IMR-90 (cell line): ENCODE results near the gene AUNIP. TPM values are rescaled to one million over a fixed set of nuclear protein-coding genes. Genes with fewer than 3 reads are reported as not detected.

Experiments
- ATAC-seq: fragments of 200-7000 bp; cut with Tn5 transposase; 2 replicates; pipeline ENCODE4 v1.9.1; 2020; ENCODE audit warnings: low read depth, mild to moderate bottlenecking, moderate library complexity
- BruUV-seq: library from RNA; stranded (reverse); fragments of 400-500 nt; replicated peaks from 2 replicates; lab custom pipeline; 2021; lab: Mats Ljungman, UMichigan
- CTCF ChIA-PET: fragments of 300-600 bp; formaldehyde crosslinking; extraction: SDS; loops from one replicate; lab custom pipeline; 2021; ENCODE audit warnings: antibody characterized with exemption; lab: Yijun Ruan, JAX
- POLR2A ChIA-PET: fragments of 300-600 bp; sonication (Branson Sonifier 250); formaldehyde crosslinking; loops from one replicate; lab custom pipeline; 2022; ENCODE audit warnings: antibody characterized with exemption; ENCODE audit not compliant: unreplicated experiment; lab: Charles Lee
- DNase-seq: peaks from one replicate; pipeline ENCODE4 v3.0.0; 2013
- H2AFZ ChIP-seq: replicated peaks from 2 replicates; pipeline ENCODE3; 2013; ENCODE audit warnings: low read length, mild to moderate bottlenecking; ENCODE audit not compliant: poor library complexity
- H2AK5ac ChIP-seq: 2 replicates; pipeline ENCODE4 v1.6.1; 2013; ENCODE audit warnings: low read depth, low read length, inconsistent platforms
- H2AK9ac ChIP-seq: replicated peaks from 2 replicates; pipeline ENCODE3; 2013; ENCODE audit warnings: mild to moderate bottlenecking, low read depth, low read length, moderate library complexity; ENCODE audit not compliant: poor library complexity
- H2BK120ac ChIP-seq: 2 replicates; pipeline ENCODE4 v1.6.1; 2013; ENCODE audit warnings: low read depth, low read length, inconsistent platforms
- H2BK15ac ChIP-seq: 3 replicates; pipeline ENCODE4 v1.6.1; 2013; ENCODE audit warnings: low read depth, low read length, inconsistent platforms
- H2BK20ac ChIP-seq: 2 replicates; pipeline ENCODE4 v1.6.1; 2013; ENCODE audit warnings: low read depth, mild to moderate bottlenecking, inconsistent platforms, low read length, moderate library complexity
- H2BK5ac ChIP-seq: 2 replicates; pipeline ENCODE4 v1.6.1; 2013; ENCODE audit warnings: mild to moderate bottlenecking, low read depth, low read length, inconsistent platforms; ENCODE audit not compliant: poor library complexity, severe bottlenecking
- H3K14ac ChIP-seq: replicated peaks from 2 replicates; pipeline ENCODE4 v1.6.1; 2013; ENCODE audit warnings: low read depth, low read length, inconsistent platforms
- H3K18ac ChIP-seq: 2 replicates; pipeline ENCODE4 v1.6.1; 2013; ENCODE audit warnings: low read depth, low read length, control low read depth
- H3K23ac ChIP-seq: 2 replicates; pipeline ENCODE4 v1.6.1; 2013; ENCODE audit warnings: low read depth, low read length, inconsistent platforms
- H3K27ac ChIP-seq: 2 replicates; pipeline ENCODE4 v1.5.1; 2013; ENCODE audit warnings: mild to moderate bottlenecking, control low read depth, low read length; ENCODE audit not compliant: insufficient read depth
- H3K27me3 ChIP-seq: 2 replicates; pipeline ENCODE4 v1.6.1; 2013; ENCODE audit warnings: low read length; ENCODE audit not compliant: control insufficient read depth, insufficient read depth
- H3K36me3 ChIP-seq: 2 replicates; pipeline ENCODE4 v1.6.1; 2013; ENCODE audit warnings: low read length, mixed read lengths; ENCODE audit not compliant: control insufficient read depth, insufficient read depth
- H3K4ac ChIP-seq: 2 replicates; pipeline ENCODE4 v1.6.1; 2013; ENCODE audit warnings: low read depth, low read length, inconsistent platforms
- H3K4me1 ChIP-seq: 2 replicates; pipeline ENCODE4 v1.6.1; 2013; ENCODE audit warnings: low read length, mixed read lengths; ENCODE audit not compliant: control insufficient read depth, insufficient read depth
- H3K4me2 ChIP-seq: 2 replicates; pipeline ENCODE4 v1.6.1; 2013; ENCODE audit warnings: low read depth, mild to moderate bottlenecking, control low read depth, low read length, moderate library complexity
- H3K4me3 ChIP-seq: 2 replicates; pipeline ENCODE4 v1.5.1; 2013; ENCODE audit warnings: low read depth, mild to moderate bottlenecking, control low read depth, low read length, moderate library complexity; ENCODE audit not compliant: insufficient read depth
- H3K56ac ChIP-seq: 2 replicates; pipeline ENCODE4 v1.6.1; 2013; ENCODE audit warnings: low read length, inconsistent platforms; ENCODE audit not compliant: insufficient read depth; ENCODE audit errors: extremely low read depth
- H3K79me1 ChIP-seq, 2 experiments: 2 replicates each; pipeline ENCODE4 v1.6.1; 2013; ENCODE audit warnings: low read length in 2 of 2, inconsistent platforms in 1 of 2, low read depth in 1 of 2
- H3K9ac ChIP-seq: 2 replicates; pipeline ENCODE4 v1.6.1; 2013; ENCODE audit warnings: low read depth, low read length, control low read depth
- H3K9me1 ChIP-seq: 2 replicates; pipeline ENCODE4 v1.6.1; 2013; ENCODE audit warnings: low read length, inconsistent platforms; ENCODE audit not compliant: insufficient read depth
- H3K9me3 ChIP-seq: 2 replicates; pipeline ENCODE4 v1.6.1; 2013; ENCODE audit warnings: low read length; ENCODE audit not compliant: control insufficient read depth, insufficient read depth
- H4K20me1 ChIP-seq: 2 replicates; pipeline ENCODE4 v1.6.1; 2013; ENCODE audit warnings: low read length, inconsistent platforms; ENCODE audit not compliant: insufficient read depth
- H4K5ac ChIP-seq: 2 replicates; pipeline ENCODE4 v1.6.1; 2013; ENCODE audit warnings: mild to moderate bottlenecking, low read depth, low read length, control low read depth
- H4K8ac ChIP-seq, 2 experiments: 2 replicates each; pipeline ENCODE4 v1.6.1; 2013; ENCODE audit warnings: low read depth in 2 of 2, low read length in 2 of 2, control low read depth in 1 of 2, inconsistent platforms in 1 of 2
- H4K91ac ChIP-seq: 2 replicates; pipeline ENCODE4 v1.6.1; 2013; ENCODE audit warnings: low read depth, low read length, inconsistent platforms; ENCODE audit not compliant: insufficient read depth
- BHLHE40 ChIP-seq: fragments of 150-350 bp; IDR thresholded peaks from 2 replicates; pipeline ENCODE4 v1.6.1; 2016; ENCODE audit warnings: mild to moderate bottlenecking, low read depth, low read length
- CEBPB ChIP-seq: IDR thresholded peaks from 2 replicates; pipeline ENCODE4 v1.6.1; 2012; ENCODE audit warnings: low read depth, low read length, improper control_type of control experiment
- CHD1 ChIP-seq: IDR thresholded peaks from 2 replicates; pipeline ENCODE4 v1.6.1; 2012; ENCODE audit warnings: low read depth, low read length, improper control_type of control experiment
- FOS ChIP-seq: fragments of 150-350 bp; IDR thresholded peaks from 2 replicates; pipeline ENCODE4 v1.6.1; 2016; ENCODE audit warnings: low read depth, low read length
- MAFK ChIP-seq: IDR thresholded peaks from 2 replicates; pipeline ENCODE4 v1.6.1; 2012; ENCODE audit warnings: low read depth, low read length, improper control_type of control experiment
- MAZ ChIP-seq: IDR thresholded peaks from 2 replicates; pipeline ENCODE4 v1.6.1; 2012; ENCODE audit warnings: low read depth, mild to moderate bottlenecking, low read length, improper control_type of control experiment, moderate library complexity, borderline replicate concordance
- MXI1 ChIP-seq: IDR thresholded peaks from 2 replicates; pipeline ENCODE4 v1.6.1; 2012; ENCODE audit warnings: low read depth, mild to moderate bottlenecking, low read length, moderate library complexity, borderline replicate concordance
- NFE2L2 ChIP-seq: fragments of 150-350 bp; IDR thresholded peaks from 2 replicates; pipeline ENCODE4 v1.6.1; 2016; ENCODE audit warnings: low read depth, mild to moderate bottlenecking, low read length
- POLR2A ChIP-seq: IDR thresholded peaks from 2 replicates; pipeline ENCODE4 v1.6.1; 2012; ENCODE audit warnings: mild to moderate bottlenecking, low read depth, low read length
- RAD21 ChIP-seq: IDR thresholded peaks from 2 replicates; pipeline ENCODE4 v1.6.1; 2012; ENCODE audit warnings: low read length, improper control_type of control experiment
- RCOR1 ChIP-seq: IDR thresholded peaks from 2 replicates; pipeline ENCODE4 v1.6.1; 2012; ENCODE audit warnings: mild to moderate bottlenecking, low read length, improper control_type of control experiment; ENCODE audit not compliant: insufficient replicate concordance
- RFX5 ChIP-seq: IDR thresholded peaks from 2 replicates; pipeline ENCODE4 v1.8.0; 2012; ENCODE audit warnings: low read depth, mild to moderate bottlenecking, low read length, moderate library complexity
- SMC3 ChIP-seq: fragments of 150-350 bp; IDR thresholded peaks from 2 replicates; pipeline ENCODE4 v1.6.1; 2016; ENCODE audit warnings: low read depth, mild to moderate bottlenecking, antibody characterized with exemption, low read length, moderate library complexity
- WGBS, 2 experiments: methylation state at CpG; one replicate each; pipeline versions ENCODE4 v1.1.5 to v1.1.7; 2013; ENCODE audit warnings: missing lambda C conversion rate in 2 of 2; ENCODE audit not compliant: insufficient read length in 1 of 2; ENCODE audit errors: extremely low coverage in 2 of 2; 5-methylcytosine and 5-hydroxymethylcytosine counted together
- dilution Hi-C: fragments of 300-500 bp; cut with HindIII; formaldehyde crosslinking; loops from one replicate; pipeline ENCODE4 v1.14.3; 2018; ENCODE audit warnings: low sequenced_read_pairs; ENCODE audit not compliant: unreplicated experiment
- in situ Hi-C: fragments of 300-500 bp; cut with MboI; formaldehyde crosslinking; loops from 3 replicates; pipeline ENCODE4 v1.14.3; 2019; ENCODE audit warnings: low sequenced_read_pairs, inconsistent platforms, mixed read lengths
- intact Hi-C: fragments of 100-400 bp; cut with micrococcal nuclease; formaldehyde crosslinking; loops from 2 replicates; pipeline ENCODE4 v1.10.0; 2022
- polyA plus RNA-seq, 3 experiments: library from polyadenylated mRNA; depleted of rRNA; stranded (reverse); fragments of >200 nt; gene quantifications; 2 replicates each; pipeline ENCODE4 v1.2.3, GENCODE V29; 2012; ENCODE audit warnings: low replicate concordance in 1 of 3
- total RNA-seq: library from RNA; depleted of rRNA; stranded (reverse); fragments of >200 nt; gene quantifications from 2 replicates; pipeline ENCODE4 v1.2.3, GENCODE V29; 2012
- TF ChIP-seq, protein P1 (sequence below): fragments of 150-350 bp; IDR thresholded peaks from 2 replicates; pipeline ENCODE4 v1.6.1; 2016; ENCODE audit warnings: low read depth, mild to moderate bottlenecking, low read length, moderate library complexity, borderline replicate concordance
- TF ChIP-seq, protein P2 (sequence below): conservative IDR thresholded peaks from 2 replicates; pipeline ENCODE4 v1.5.1; 2012; ENCODE audit warnings: mild to moderate bottlenecking, low read depth, low read length, improper control_type of control experiment
- TF ChIP-seq, protein P3 (sequence below): fragments of 150-350 bp; IDR thresholded peaks from 2 replicates; pipeline ENCODE4 v1.6.1; 2017; ENCODE audit warnings: mild to moderate bottlenecking, antibody characterized with exemption, low read length, low read depth

Gene AUNIP
- total and polyA plus RNA-seq, 2 of the 4 experiments (the other 2 are of a cell fraction): 2.4 to 5.0 TPM

DNA sequence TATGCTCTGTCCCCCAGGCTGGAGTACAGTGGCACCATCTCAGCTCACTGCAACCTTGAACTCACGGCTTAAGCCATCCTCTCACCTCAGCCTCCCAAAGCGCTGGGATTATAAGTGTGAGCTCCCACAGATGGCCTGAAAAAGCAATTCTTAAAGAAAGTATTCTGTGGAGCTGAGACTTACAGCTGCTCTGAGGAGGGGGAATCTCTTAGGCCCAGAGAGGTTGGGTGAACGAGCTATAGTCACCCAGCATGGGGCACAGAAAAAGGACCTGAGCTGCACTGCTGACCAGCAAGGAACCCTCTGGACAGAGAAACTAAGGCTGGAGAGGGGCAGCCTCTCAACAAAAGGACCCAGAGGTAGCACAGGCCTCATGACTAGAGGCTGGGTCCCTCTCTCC is 15.0 kb upstream of the AUNIP start:
- no peaks in the 10 kb centered on the region for H3K9me3 ChIP-seq
- H3K27me3 ChIP-seq: no peaks in the 10 kb centered on the region
- H3K36me3 ChIP-seq: peaks cover 12% of the 10 kb centered on the region
- dilution Hi-C loops: no loop called here
- peak overlapping the region; percentile 54 for H3K4me3 ChIP-seq
- ChIA-PET POLR2A (interaction anchor here (0.8 kb wide), 1 partner anchor 12 kb away, joined by 4 read pairs; no protein-coding TSS in a partner anchor), CTCF (interaction anchor here (0.6 kb wide), 1 partner anchor 242 kb away, joined by 3 read pairs; no protein-coding TSS in a partner anchor)
- intact Hi-C loops: no loop called here
- WGBS, 2 experiments: 88% methylated on average over 1 of the region's 3 CpGs; no CpG with 5 or more reads in 1 of the 2 experiments
- peak overlapping the region; percentile 96 for H2AFZ ChIP-seq
- no peak overlapping the region for H3K56ac ChIP-seq
- H4K20me1 ChIP-seq: 0 out of 2 replicates have a peak, but pooled peaks cover 3% of the 10 kb centered on the region
- TF ChIP-seq BHLHE40: no peak
- TF ChIP-seq FOS: no peak
- TF ChIP-seq RCOR1: no peak
- no peak for TF ChIP-seq RAD21
- TF ChIP-seq, protein P1, sequence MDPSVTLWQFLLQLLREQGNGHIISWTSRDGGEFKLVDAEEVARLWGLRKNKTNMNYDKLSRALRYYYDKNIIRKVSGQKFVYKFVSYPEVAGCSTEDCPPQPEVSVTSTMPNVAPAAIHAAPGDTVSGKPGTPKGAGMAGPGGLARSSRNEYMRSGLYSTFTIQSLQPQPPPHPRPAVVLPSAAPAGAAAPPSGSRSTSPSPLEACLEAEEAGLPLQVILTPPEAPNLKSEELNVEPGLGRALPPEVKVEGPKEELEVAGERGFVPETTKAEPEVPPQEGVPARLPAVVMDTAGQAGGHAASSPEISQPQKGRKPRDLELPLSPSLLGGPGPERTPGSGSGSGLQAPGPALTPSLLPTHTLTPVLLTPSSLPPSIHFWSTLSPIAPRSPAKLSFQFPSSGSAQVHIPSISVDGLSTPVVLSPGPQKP: no peak
- no peak for TF ChIP-seq NFE2L2
- TF ChIP-seq, protein P2, sequence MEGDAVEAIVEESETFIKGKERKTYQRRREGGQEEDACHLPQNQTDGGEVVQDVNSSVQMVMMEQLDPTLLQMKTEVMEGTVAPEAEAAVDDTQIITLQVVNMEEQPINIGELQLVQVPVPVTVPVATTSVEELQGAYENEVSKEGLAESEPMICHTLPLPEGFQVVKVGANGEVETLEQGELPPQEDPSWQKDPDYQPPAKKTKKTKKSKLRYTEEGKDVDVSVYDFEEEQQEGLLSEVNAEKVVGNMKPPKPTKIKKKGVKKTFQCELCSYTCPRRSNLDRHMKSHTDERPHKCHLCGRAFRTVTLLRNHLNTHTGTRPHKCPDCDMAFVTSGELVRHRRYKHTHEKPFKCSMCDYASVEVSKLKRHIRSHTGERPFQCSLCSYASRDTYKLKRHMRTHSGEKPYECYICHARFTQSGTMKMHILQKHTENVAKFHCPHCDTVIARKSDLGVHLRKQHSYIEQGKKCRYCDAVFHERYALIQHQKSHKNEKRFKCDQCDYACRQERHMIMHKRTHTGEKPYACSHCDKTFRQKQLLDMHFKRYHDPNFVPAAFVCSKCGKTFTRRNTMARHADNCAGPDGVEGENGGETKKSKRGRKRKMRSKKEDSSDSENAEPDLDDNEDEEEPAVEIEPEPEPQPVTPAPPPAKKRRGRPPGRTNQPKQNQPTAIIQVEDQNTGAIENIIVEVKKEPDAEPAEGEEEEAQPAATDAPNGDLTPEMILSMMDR: no peak
- TF ChIP-seq POLR2A: no peak
- TF ChIP-seq CHD1: no peak
- no peak for TF ChIP-seq MAZ
- TF ChIP-seq, protein P3, sequence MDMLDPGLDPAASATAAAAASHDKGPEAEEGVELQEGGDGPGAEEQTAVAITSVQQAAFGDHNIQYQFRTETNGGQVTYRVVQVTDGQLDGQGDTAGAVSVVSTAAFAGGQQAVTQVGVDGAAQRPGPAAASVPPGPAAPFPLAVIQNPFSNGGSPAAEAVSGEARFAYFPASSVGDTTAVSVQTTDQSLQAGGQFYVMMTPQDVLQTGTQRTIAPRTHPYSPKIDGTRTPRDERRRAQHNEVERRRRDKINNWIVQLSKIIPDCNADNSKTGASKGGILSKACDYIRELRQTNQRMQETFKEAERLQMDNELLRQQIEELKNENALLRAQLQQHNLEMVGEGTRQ: no peak
- TF ChIP-seq CEBPB: no peak
- TF ChIP-seq MAFK: no peak
- no peak for TF ChIP-seq RFX5
- TF ChIP-seq SMC3: no peak
- TF ChIP-seq MXI1: no peak
- H3K27ac ChIP-seq: peak overlapping the region; percentile 55
- H3K14ac ChIP-seq: peak overlapping the region; percentile 97
- H2AK5ac ChIP-seq: peak overlapping the region; percentile 7
- H3K4me2 ChIP-seq: peak overlapping the region; percentile 97
- peak overlapping the region; percentile 99; the same call in 1 of the 2 replicates for H3K23ac ChIP-seq
- no peak overlapping the region for H2BK15ac ChIP-seq
- peak overlapping the region; percentile 88; the same call in 1 of the 2 replicates for H4K91ac ChIP-seq
- H2BK5ac ChIP-seq: peak overlapping the region; percentile 7
- peak overlapping the region; percentile 95 for H3K4ac ChIP-seq
- H4K8ac ChIP-seq: peak overlapping the region; percentile 87 to 98; a peak in 2 of 4 replicates
- H3K18ac ChIP-seq: no peak overlapping the region; the same call in 1 of the 2 replicates
- peak overlapping the region; percentile 98 for H2AK9ac ChIP-seq
- no peak overlapping the region for H2BK120ac ChIP-seq
- peaks cover 5% of the 10 kb centered on the region; the same call in 1 of the 2 replicates for H3K9me1 ChIP-seq
- peaks cover 40 to 42% of the 10 kb centered on the region in 2 experiments for H3K79me1 ChIP-seq
- peak overlapping the region; percentile 80 for H3K9ac ChIP-seq
- no peak for ATAC-seq
- no peak for DNase-seq
- peaks cover 18% of the 10 kb centered on the region for H3K4me1 ChIP-seq
- BruUV-seq: no TSS peak
- no peak overlapping the region for H4K5ac ChIP-seq
- H2BK20ac ChIP-seq: no peak overlapping the region
- in situ Hi-C loops: no loop called here
